Measurements from ENCODE around the gene RINL.

Gene RINL, protein sequence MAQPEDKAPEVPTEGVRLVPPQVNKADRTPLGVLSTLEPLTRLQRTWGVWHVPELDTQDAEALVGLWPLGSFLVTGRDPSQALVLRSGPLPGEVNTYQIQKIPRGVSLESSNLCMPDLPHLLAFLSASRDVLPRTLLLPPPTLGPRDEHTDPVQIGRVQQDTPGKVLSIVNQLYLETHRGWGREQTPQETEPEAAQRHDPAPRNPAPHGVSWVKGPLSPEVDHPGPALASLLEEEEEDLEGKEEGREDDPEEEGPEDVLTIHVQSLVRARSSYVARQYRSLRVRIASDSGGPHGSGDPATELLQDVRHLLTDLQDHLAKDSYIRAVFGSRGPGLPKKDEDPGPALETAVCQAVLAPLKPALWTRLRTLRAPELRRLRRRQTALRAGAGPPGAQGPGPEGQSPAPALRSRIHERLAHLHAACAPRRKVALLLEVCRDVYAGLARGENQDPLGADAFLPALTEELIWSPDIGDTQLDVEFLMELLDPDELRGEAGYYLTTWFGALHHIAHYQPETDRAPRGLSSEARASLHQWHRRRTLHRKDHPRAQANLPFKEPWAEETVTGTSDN

GRCh38 chr19:38877781-38878574 lies at the start of gene RINL:
Gene RINL (minus strand): TSS chr19:38878275. CDS start chr19:38876742, 1,533 bp downstream.
- peak; percentile 71 to 79 for DNase-seq

DNA sequence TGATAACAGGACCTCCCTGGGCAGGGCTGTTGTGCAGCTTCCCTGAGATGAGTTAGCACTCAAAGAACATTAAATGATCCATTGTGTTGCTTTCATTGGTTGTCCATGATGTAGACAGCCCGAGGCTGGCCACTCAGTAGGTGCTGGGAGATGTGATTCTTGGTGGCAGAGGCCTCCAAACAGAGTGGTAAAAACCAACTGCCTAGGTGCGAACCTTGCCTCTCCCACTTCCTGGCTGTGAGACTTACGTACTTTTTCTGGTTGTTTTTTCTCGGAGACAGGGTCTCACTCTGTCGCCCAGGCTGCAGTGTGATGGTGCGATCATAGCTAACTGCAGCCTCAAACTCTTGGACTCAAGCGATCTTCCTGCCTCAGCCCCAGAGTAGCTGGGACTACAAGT lies 46.3 kb upstream of the RINL start:
- DNase-seq = no peak

DNA sequence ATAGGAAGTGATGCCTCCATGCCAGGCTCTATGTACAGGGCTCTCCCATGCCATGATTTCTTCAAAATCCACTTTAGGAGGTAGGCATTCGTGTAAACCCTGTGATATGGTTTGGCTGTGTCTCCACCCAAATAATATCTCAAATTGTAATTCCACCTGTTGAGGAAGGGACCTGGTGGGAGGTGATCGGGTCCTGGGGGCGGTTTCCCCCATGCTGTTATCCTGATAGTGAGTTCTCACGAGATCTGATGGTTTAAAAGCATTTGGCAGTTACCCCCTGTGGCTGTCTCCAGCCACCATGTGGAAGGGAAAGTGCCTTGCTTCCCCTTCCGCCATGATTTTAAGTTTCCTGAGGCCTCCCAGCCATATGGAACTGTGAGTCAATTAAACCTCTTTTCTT lies 44.4 kb upstream of the RINL start:
- DNase-seq = no peak

GRCh38 chr19:38921420-38922274 lies 43.6 kb upstream of the RINL start:
- DNase-seq = no peak

- no peak for DNase-seq
These were observed 42.7 kb upstream of the RINL start for GRCh38 chr19:38920602-38921419.

DNA sequence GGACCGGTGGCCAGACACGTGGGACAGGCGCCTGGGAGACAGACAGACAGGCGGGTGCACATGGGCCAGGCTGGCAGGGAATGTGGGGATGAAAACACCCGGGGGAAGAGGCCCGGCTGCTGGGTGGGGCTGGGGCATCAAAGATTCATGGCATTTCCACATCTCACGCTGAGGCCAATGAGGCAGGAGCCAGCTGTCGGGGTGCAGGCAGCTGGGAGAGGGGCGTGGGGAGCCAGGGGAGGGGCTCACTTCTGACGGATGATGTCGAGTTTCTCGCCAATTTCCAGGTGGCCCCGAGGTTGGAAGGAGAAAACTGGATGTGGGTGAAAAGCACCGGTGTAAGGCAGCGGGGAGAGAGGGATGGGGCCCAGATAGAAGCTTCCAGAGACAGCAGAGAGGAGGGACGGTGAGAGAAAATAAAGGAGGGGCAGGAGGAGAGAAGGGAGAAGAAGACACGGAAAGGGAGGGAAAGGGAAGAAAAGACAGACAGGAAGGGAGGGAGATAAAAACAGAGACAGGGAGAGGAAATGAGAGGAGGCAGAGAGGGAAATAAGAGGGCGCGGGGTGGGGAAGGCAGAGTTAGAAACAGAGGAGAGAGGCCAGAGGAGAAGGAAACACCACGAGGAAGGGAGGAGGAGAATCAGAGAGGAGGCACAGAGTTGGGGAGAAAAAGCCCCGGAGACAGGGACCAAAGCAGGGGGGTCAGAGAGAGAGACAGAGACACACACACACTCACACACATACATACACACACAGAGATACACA lies 41.9 kb upstream of the RINL start:
- no peak for DNase-seq

GRCh38 chr19:38918526-38918925 lies 40.5 kb upstream of the RINL start:
- DNase-seq = no peak

DNA sequence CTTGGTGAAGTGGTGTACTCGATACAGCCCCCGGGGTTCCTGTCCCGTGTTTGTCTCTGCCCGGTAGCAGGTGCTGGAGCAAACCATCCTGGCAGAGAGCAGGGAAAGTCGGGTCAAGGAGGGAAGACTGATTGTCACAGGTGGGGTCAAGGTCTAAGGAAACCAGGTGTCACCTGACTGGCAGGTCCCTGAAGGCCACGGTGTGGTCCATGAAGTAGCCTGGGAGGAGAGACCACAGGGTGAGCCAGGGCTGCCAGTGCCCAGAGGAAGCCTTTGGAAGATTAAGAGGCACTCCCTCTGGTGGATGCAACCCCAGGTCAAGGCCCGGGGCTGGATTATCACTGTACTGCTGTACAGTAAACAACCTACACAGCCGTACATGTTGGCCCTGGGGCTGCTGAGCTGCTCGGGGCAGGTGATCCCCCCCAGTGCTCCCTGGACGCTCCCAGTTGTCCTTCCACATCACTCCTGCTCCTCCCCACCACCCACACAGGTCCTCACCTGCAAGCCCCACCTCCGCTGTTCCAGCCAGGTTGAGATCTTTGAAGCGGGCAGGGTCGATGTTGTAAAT lies 39.9 kb upstream of the RINL start:
- no peak for DNase-seq

DNA sequence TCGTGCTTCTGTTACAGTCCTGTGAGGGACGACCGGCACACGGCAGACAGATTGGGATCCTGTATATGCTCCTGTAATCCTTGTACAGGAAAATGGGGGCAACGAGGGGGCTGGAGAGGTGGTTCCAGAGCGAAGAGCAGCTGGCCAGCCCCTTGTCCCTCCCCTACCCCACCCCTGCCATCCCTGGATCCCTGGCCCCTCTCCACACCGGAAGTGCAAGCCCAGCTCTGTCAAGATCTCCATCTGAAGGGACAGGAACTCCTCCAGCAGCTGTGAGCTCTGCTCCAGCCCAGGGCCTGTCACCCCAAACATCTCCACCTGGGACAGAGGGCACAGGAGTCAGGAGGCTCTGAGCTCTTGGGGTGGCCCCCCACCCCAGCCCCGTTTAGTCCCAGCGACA lies 39.4 kb upstream of the RINL start:
- DNase-seq = no peak

DNA sequence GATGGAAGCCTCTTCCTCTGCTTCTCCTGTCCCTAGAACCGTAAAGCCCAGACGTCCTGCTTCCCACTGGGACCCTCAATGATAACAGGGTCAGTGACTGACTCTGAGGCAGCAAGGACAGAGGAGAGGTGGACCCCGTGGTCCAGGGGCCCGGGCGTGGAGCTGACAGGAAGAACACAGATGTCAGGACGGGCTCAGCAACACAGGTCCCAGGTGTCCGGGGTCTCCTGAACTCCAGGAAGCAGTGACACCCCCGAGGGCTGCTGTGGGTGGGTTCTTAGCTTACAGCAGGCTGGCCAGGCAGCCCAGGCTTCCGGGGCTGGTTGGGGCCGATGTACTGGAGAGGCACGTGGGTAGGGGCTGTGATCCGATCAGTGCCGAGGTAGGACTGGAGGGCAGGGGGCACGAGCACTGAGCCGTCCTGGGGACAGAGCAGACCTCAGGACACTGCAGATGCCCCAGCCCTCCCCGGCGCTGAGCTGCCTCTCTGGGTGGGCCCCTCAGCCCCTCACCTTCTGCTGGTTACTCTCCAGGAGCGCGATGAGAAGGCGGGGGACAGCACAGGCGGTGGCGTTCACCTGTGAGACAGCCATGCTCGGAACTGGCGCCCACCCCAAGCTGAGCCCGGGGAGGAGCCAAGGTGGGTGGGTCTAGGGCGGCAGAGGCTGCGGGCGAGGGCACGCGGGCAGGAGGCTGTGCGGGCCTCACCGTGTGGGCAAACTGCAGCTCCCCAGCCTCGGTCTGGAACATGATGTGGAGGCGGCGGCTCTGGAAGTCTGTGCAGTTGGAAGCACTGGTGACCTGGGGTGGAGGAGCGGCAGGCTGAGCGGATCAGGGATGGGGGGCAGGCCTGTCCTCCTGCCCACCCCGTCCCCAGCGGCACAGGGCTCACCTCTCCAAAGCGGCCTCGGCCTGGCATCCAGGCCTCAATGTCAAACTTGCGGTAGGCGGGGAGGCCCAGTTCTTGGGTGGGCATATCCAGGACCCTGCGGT lies 37.5 kb upstream of the RINL start:
- no peak for DNase-seq

DNA sequence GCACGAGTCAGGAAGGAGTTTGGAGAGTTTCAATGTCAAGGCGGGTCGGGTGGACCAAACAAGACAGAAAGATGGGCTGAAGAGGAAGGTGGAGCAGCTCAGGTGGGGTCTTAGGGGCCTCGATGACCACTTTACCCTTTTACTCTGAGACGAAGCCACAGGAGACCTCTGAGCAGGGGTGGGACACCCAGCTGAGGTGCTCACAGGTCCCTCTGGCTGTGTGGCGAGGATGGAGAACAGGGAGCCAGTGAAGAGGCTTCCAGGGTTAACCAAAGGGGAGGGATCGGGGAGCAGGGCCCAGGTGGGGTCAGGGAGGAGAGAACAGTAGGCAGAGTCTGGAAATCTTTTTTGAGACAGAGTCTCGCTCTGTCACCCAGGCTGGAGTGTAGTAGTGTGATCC lies 35.9 kb upstream of the RINL start:
- DNase-seq = no peak

DNA sequence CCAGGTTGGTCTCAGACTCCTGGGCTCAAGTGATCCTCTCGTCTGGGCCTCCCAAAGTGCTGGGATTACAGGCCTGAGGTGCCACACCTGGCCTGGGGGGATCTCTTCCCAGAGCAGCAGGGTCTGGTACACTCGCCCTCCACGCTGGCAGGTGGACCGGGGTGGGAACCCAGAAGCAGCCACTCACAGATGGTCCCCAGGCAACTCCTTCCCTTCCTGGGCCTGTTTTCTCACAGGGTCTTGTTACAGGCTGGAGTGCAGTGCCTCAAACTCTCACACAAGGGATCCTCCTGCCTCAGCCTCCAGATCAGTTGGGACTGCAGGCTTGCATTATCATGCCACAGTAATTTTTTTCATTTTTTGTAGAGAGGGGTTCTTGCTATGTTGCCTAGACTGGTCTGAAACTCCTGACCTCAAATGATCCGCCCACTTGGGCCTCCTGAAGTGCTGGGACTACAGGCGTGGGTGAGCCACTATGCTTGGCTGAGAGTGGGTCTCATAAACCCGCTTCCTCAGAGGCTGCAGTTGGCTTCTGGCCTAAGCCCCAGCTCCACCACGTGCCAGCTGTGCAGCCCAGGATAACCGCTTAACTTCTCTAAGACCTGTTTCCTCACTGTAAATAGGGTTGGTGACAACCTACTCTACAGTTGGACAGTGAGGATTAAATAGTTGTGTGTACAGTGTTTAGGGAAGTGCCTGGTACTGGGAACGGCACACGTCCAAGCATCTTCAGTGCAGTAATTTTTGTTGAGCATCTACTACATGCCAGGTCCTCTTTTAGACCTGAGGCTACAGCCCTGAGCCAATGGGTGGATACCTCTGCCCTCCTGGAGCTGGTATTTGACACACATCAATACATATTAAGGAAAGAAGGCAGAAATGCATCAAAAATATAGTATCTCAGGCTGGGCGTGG lies 34.8 kb upstream of the RINL start:
- peak in 1 of 2 experiments; percentile 20 for DNase-seq

GRCh38 chr19:38911388-38912001 lies 33.4 kb upstream of the RINL start:
- DNase-seq = no peak

DNA sequence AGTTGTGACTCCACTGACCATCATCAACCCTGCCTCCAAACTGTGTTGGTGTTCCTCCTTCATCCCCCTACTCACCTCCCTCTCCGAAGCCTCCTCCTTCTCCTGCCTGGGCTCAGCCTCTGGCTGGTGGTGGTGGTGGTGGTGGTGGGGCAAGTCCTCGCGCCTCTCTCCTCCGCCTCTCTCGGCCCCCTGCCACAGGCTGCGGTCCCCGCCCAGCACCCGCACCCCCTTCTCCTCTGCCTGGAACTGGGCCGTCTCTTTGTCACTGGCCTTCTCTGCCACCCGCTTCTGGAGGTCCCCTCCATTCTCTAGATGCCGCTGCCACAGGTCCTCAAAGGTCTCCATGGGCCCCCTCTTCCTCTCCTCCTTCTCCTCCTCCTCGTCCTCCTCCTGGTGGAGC lies 32.4 kb upstream of the RINL start:
- DNase-seq = no peak

- no peak for DNase-seq
These were observed 30.8 kb upstream of the RINL start for GRCh38 chr19:38908911-38909310.

DNA sequence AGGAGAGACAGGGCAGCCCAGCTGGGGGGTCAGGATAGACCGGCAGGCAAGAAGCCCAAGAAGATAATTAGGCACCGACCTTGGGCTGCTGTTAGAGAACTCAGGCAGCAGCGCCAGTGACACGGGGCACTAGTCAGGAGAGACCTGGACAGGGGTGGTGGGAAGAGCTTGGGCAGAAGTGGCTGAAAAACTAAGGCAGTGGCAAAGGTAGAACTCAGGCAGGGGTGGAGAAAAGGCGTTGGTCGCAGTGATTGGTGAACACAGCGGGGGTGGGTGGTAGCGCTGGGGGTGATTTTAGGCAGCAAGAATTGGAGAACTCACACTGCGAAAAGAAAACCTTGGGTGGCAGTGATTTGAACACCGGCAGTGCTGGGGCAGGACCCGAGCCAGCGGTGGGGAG lies 29.6 kb upstream of the RINL start:
- no peak for DNase-seq

GRCh38 chr19:38907227-38907626 lies 29.2 kb upstream of the RINL start:
- no peak for DNase-seq

DNA sequence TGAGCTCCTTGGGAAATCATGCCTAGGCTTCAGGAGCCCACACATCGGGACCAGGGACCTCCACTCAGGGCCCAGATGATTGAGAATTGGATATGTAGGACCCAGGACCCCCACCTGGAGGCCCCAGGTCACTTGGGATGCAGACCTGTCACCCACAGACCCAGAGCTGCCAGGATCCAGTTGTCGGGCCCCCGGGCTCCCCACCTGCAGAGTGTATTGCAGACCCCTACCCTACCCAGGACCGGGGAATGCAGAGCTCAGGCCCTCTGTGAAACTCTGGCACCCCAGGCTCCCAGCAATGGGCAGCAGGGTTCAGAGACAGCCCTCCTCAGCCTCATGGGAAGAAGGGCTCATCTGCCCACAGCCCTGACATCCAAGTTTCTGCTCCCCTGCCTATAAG lies 27.5 kb upstream of the RINL start:
- DNase-seq = no peak
